ENCODE measurements around the gene GLYR1.

GRCh38 chr16:4828567-4829321 is 18.3 kb downstream of the GLYR1 start:
- TF ChIP-seq, protein P1, sequence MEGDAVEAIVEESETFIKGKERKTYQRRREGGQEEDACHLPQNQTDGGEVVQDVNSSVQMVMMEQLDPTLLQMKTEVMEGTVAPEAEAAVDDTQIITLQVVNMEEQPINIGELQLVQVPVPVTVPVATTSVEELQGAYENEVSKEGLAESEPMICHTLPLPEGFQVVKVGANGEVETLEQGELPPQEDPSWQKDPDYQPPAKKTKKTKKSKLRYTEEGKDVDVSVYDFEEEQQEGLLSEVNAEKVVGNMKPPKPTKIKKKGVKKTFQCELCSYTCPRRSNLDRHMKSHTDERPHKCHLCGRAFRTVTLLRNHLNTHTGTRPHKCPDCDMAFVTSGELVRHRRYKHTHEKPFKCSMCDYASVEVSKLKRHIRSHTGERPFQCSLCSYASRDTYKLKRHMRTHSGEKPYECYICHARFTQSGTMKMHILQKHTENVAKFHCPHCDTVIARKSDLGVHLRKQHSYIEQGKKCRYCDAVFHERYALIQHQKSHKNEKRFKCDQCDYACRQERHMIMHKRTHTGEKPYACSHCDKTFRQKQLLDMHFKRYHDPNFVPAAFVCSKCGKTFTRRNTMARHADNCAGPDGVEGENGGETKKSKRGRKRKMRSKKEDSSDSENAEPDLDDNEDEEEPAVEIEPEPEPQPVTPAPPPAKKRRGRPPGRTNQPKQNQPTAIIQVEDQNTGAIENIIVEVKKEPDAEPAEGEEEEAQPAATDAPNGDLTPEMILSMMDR (IDR thresholded peaks at IDR 0.05; ENCODE audit: low read length): no peak
- no peak for TF ChIP-seq EZH2phosphoT487 (IDR thresholded peaks at IDR 0.05; ENCODE audit: low read length)

All from MM.1S (cell line).